K562 (cell line): ENCODE measurements around the gene ZNF292. TPM values are rescaled to one million over a fixed set of nuclear protein-coding genes. Genes with fewer than 3 reads are reported as not detected.
A peak's percentile ranks its signal among the peaks of the same experiment; 100 is the strongest.

Experiments
- CCAR2 ChIP-seq: fragments of 200-400 bp; formaldehyde crosslinking; IDR thresholded peaks from 2 replicates; pipeline ENCODE4 v1.6.1; 2017; ENCODE audit warnings: mild to moderate bottlenecking, low read depth, low read length
- CHD2 ChIP-seq: IDR thresholded peaks from 2 replicates; pipeline ENCODE4 v1.6.1; 2011; ENCODE audit warnings: low read depth, low read length
- FOXA1 ChIP-seq: fragments of 450-650 bp; IDR thresholded peaks from 2 replicates; pipeline ENCODE4 v1.6.1; 2016; ENCODE audit warnings: mild to moderate bottlenecking, borderline replicate concordance
- GATAD2B ChIP-seq: fragments of 450-650 bp; IDR thresholded peaks from 2 replicates; pipeline ENCODE4 v1.6.1; 2017; ENCODE audit warnings: mild to moderate bottlenecking, borderline replicate concordance
- HLTF ChIP-seq: fragments of 450-650 bp; IDR thresholded peaks from 2 replicates; pipeline ENCODE4 v1.6.1; 2016
- ILK ChIP-seq: fragments of 450-650 bp; IDR thresholded peaks from 2 replicates; pipeline ENCODE4 v1.6.1; 2016; ENCODE audit warnings: missing genetic modification characterization, low read depth, mild to moderate bottlenecking, missing compliant biosample characterization, moderate library complexity, borderline replicate concordance
- L3MBTL2 ChIP-seq: fragments of 450-650 bp; IDR thresholded peaks from 2 replicates; pipeline ENCODE4 v1.6.1; 2016; ENCODE audit warnings: mild to moderate bottlenecking, moderate library complexity
- MTA2 ChIP-seq: fragments of 450-650 bp; IDR thresholded peaks from 2 replicates; pipeline ENCODE4 v1.6.1; 2016; ENCODE audit warnings: low read depth
- POLR2AphosphoS5 ChIP-seq: IDR thresholded peaks from 2 replicates; pipeline ENCODE4 v1.6.1; 2011; ENCODE audit warnings: mild to moderate bottlenecking, low read depth, low read length, moderate library complexity; ENCODE audit not compliant: control insufficient read depth, insufficient read depth
- RBBP5 ChIP-seq: fragments of 200-600 bp; sonication (generic); IDR thresholded peaks from 2 replicates; pipeline ENCODE4 v1.6.1; 2012; ENCODE audit warnings: borderline replicate concordance, mild to moderate bottlenecking, low read length, control low read depth, inconsistent platforms; ENCODE audit not compliant: insufficient read depth, poor library complexity, severe bottlenecking
- SAP30 ChIP-seq: fragments of 200-600 bp; sonication (generic); IDR thresholded peaks from 2 replicates; pipeline ENCODE4 v1.6.1; 2012; ENCODE audit warnings: borderline replicate concordance, low read depth, mild to moderate bottlenecking, moderate library complexity, low read length, control low read depth, inconsistent platforms; ENCODE audit not compliant: insufficient read depth, poor library complexity, severe bottlenecking
- TCF15 ChIP-seq: fragments of 250-450 bp; sonication (Bioruptor Pico); IDR thresholded peaks from 2 replicates; pipeline ENCODE4 v1.8.0; 2022; ENCODE audit warnings: moderate library complexity, mild to moderate bottlenecking, inconsistent platforms
- USF2 ChIP-seq: sonication (generic); formaldehyde crosslinking; IDR thresholded peaks from 2 replicates; pipeline ENCODE4 v1.5.0; 2020; ENCODE audit warnings: missing genetic modification reagents
- ZBTB34 ChIP-seq: fragments of 250-450 bp; sonication (Bioruptor Pico); IDR thresholded peaks from 2 replicates; pipeline ENCODE4 v1.8.0; 2021; ENCODE audit warnings: mild to moderate bottlenecking, moderate library complexity
- ZFP36 ChIP-seq: fragments of 150-350 bp; IDR thresholded peaks from 2 replicates; pipeline ENCODE4 v1.6.1; 2018; ENCODE audit warnings: low read length, low read depth; ENCODE audit not compliant: partially characterized antibody
- ZNF277 ChIP-seq: fragments of 250-450 bp; sonication (Bioruptor Pico); IDR thresholded peaks from 2 replicates; pipeline ENCODE4 v1.8.0; 2022; ENCODE audit warnings: inconsistent platforms, mild to moderate bottlenecking, moderate library complexity, borderline replicate concordance
- ZNF561 ChIP-seq: fragments of 450-650 bp; formaldehyde crosslinking; conservative IDR thresholded peaks from 2 replicates; pipeline ENCODE4 v1.4.0; 2020; ENCODE audit warnings: mild to moderate bottlenecking, moderate library complexity
- ZNF76 ChIP-seq: fragments of 250-450 bp; sonication (Bioruptor Pico); IDR thresholded peaks from 2 replicates; pipeline ENCODE4 v1.4.0; 2020; ENCODE audit warnings: mild to moderate bottlenecking, moderate library complexity, borderline replicate concordance
- polyA plus RNA-seq, 8 experiments: library from polyadenylated mRNA; depleted of rRNA in 4 of 8; stranded (reverse) in 5 of 8; unstranded in 3 of 8; fragments of >200 nt; fragmentation: Nextera tagmentation in 2 of 8; fragmentation: Illumina TruSeq in 1 of 8; extraction: Ambion mirVana in 2 of 8; extraction: Trizol in 1 of 8; gene quantifications; 2 replicates each; pipeline versions ENCODE4 v1.2.1 to v1.2.3, GENCODE V29; 2011 to 2014; ENCODE audit warnings: inconsistent platforms in 1 of 8, missing spikeins in 1 of 8
- total RNA-seq, 7 experiments: library from RNA; depleted of rRNA in 6 of 7; stranded (reverse); fragments of >200 nt in 6 of 7; fragmentation: Illumina TruSeq in 2 of 7; extraction: Trizol in 2 of 7; gene quantifications; 2 replicates each; pipeline versions ENCODE4 v1.2.1 to v1.2.3, GENCODE V29; 2011 to 2021; ENCODE audit warnings: low replicate concordance in 1 of 7
- TF ChIP-seq, protein P1 (sequence below): fragments of 250-450 bp; sonication (Bioruptor Pico); IDR thresholded peaks from 2 replicates; pipeline ENCODE4 v1.5.0; 2021; ENCODE audit warnings: mild to moderate bottlenecking, borderline replicate concordance
- TF ChIP-seq, protein P2 (sequence below): sonication (generic); formaldehyde crosslinking; IDR thresholded peaks from 2 replicates; pipeline ENCODE4 v1.9.0; 2022; ENCODE audit warnings: mild to moderate bottlenecking, missing genetic modification reagents

ZNF292 gene
- total and polyA plus RNA-seq, 9 of the 15 experiments (the other 6 are each of a cell fraction or from before 2014, with no cell fraction given) = 4.4 to 17.1 (median 12.8) TPM

DNA sequence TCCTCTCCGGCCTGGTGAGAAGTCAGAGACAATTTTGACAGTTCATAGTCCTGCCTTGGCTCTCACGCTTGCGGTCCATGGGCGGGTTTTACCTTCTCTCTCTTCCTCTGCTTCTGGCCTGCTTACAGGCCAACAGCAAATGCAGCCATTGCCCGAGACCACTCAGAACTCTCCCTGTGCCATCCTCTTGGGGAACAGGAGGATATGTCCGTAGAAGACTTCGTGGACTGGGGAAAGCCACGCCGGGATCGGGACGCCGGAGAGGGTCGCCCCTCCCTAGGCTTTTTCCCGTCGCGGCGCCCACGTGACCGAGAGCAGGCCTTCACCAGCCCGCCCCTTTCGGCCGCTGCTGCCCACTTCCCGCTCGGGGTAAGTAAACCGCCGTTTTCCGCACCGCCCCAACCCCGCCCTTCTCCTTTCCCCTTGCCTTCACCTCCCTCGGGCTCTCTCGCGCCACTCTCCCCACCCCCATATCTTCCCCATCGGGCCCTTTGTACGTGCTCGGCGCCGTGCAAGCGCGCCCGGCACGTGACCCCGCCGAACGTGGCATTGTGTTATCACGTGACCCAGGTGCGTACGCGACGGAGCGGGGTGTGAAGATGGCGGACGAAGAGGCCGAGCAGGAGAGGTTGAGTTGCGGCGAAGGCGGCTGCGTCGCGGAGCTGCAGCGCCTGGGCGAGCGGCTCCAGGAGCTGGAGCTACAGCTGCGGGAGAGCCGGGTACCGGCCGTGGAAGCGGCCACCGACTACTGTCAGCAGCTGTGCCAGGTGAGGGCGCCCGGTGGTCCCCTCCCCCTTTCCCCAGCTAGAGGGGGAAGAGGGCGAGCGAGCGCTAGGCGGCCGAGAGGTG lies at the start of gene ZNF292 (continued):
- TF ChIP-seq SAP30 (peak; percentile 85), HLTF (0 out of 2 replicates have a peak, but pooled peaks have one; percentile 57), POLR2AphosphoS5 (peak; percentile 47), RBBP5 (peak; percentile 97), ZNF561 (no peak), CHD2 (peak; percentile 48; the same call in 1 of the 2 replicates), GATAD2B (no peak), USF2 (CRISPR knock-in tag) (peak; percentile 97), ILK (no peak), CCAR2 (no peak), FOXA1 (no peak), ZNF76 (peak; percentile 16; the same call in 1 of the 2 replicates), ZBTB34 (CRISPR knock-in tag) (no peak), L3MBTL2 (peak; percentile 99), MTA2 (0 out of 2 replicates have a peak, but pooled peaks have one; percentile 5), ZNF277 (CRISPR knock-in tag) (no peak), TCF15 (CRISPR knock-in tag) (no peak), ZFP36 (no peak)
- TF ChIP-seq, protein P1, sequence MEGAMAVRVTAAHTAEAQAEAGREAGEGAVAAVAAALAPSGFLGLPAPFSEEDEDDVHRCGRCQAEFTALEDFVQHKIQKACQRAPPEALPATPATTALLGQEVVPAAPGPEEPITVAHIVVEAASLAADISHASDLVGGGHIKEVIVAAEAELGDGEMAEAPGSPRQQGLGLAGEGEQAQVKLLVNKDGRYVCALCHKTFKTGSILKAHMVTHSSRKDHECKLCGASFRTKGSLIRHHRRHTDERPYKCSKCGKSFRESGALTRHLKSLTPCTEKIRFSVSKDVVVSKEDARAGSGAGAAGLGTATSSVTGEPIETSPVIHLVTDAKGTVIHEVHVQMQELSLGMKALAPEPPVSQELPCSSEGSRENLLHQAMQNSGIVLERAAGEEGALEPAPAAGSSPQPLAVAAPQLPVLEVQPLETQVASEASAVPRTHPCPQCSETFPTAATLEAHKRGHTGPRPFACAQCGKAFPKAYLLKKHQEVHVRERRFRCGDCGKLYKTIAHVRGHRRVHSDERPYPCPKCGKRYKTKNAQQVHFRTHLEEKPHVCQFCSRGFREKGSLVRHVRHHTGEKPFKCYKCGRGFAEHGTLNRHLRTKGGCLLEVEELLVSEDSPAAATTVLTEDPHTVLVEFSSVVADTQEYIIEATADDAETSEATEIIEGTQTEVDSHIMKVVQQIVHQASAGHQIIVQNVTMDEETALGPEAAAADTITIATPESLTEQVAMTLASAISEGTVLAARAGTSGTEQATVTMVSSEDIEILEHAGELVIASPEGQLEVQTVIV (CRISPR knock-in tag) = no peak
- TF ChIP-seq, protein P2, sequence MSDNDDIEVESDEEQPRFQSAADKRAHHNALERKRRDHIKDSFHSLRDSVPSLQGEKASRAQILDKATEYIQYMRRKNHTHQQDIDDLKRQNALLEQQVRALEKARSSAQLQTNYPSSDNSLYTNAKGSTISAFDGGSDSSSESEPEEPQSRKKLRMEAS (CRISPR knock-in tag) = peak; percentile 100
